Skin of body (tissue), 2 donors: Measurements from ENCODE around the gene COLEC11. TPM values are rescaled to one million over a fixed set of nuclear protein-coding genes. Genes with fewer than 3 reads are reported as not detected.
"Not testable (repeated sequence)": the region's sequence is repeated elsewhere in the genome, so short reads cannot be mapped to it uniquely, and the experiment has no call there.

ENCODE experiments used
- DNase-seq: peaks from one replicate; lab custom pipeline; 2025; lab: John Stamatoyannopoulos, UW
- total RNA-seq: library from RNA; depleted of rRNA; stranded (reverse); fragments of >200 nt; gene quantifications from one replicate; pipeline ENCODE4 v1.2.3, GENCODE V29; 2014

Gene COLEC11
- total RNA-seq, 1 donor from 2014 or later = not detected

DNA sequence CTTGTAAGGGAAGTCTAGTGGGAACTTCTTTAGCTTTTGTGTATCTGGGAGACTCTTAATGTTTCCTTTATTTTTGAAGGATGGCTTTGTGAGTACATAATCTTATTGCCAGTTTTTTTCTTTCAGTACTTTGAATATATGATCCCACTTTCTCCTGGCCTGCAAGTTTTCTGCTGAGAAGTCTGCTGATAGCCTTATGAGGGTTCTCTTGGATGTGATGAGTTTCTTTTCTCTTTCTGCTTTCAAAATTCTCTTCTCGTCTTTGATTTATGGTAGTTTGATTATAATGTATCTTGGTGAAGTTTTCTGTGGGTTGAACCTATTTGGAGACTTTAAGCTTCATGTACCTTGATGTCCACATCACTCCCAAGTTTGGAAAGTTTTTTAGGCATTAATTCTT lies 28.1 kb downstream of the COLEC11 start:
- no peak for DNase-seq

DNA sequence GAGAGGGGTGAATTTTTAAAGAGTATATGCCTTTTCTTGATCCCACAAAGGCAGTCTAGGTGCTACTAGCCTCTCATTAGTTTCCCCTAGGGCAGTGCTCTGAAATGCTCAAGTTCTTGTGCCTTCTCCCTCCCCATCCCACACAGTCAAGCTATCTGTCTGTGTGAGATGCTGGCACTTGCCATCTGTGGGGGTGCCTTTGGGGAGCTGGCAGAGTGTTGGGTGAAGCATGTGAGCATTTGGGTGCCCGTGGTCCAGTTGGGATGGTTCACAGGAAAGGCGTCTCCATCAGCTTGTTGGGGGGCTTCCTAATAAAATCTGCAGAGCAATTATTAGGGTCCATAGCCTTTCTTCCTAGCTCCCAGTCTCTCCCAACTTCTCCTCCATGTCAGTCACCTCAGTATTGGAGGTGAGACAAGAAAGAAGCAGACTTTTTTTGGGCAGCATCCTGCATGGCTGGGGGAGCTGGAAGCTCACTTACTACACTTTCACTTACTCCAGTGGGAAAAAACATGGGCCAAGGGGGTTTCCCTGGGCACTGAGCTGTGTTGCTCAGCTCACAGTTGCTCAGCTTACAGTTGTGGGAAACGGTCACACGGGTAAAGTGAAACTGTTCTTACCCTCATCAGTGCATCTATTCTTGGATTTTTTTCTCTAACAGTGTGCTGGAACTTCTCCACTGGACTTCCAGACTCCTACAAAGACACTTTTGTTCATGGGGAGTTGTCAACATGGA lies 29.3 kb downstream of the COLEC11 start:
- DNase-seq = no peak

- DNase-seq = no peak
Measured at GRCh38 chr2:3625186-3625585, 30.3 kb downstream of the COLEC11 start.

DNA sequence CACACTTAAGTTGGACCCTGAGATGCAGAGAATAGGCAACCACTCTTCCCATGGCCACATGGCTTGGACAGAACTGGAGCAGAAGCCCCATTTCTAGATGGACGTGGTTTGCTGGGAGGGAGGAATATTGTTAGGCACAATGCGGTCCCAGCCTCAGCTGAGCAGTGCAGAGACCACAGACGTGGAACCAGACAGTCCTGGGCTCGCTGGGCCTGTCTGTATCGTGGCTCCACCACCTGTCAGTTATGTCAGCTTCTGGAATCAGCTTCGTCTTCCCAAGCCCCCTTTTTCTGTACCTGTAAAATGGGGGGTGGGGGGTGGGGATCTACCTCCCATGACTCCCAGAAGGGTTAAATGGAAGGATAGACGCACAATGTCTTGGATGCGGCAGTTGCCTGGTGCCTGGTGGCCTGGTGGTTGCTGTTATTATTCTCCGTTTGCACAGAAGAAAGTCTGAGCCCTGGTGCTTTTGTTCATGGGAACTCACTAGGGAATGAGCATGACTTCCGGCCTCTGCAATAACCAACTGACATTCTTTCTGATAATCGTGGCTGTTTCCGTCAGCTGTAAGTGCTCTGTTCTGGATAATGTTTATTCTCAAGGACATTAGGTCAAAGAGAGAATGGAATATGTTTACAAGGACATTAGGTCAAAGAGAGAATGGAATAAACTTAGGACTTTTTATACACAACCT lies 31.4 kb downstream of the COLEC11 start:
- DNase-seq = peak; percentile 4

DNA sequence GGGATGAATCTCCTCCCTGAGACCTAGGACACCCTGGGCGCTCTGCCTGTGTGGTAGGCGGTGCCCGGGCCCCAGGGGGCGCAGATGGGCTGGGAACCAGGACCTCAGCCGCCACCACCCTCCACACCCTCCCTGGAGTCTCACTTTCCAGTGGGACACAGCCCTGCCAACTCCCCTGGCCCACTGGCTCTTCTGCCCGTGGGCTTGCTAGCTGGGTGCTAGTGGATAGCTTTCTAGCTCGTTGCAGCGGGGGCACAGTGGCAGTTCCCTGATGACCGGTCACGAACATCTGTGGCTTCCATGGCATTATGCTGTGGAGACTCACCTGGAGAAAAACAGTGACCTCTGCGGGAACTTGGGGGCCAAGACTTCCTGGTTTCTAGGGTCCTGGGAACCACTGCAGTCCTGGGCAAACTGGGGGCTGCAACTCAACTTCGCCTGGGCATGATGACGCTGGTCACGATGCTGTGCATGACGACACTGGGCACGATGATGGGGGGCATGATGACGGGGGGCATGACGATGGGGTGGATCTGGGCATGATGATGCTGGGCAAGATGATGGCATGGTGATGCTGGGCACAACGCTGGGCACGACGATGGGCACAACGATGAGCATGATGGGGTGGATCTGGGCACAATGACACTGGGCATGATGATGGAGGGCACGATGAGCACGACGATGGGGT lies 32.0 kb downstream of the COLEC11 start:
- DNase-seq = no peak

- no peak for DNase-seq
Measured at GRCh38 chr2:3627500-3628100, 32.7 kb downstream of the COLEC11 start.

DNA sequence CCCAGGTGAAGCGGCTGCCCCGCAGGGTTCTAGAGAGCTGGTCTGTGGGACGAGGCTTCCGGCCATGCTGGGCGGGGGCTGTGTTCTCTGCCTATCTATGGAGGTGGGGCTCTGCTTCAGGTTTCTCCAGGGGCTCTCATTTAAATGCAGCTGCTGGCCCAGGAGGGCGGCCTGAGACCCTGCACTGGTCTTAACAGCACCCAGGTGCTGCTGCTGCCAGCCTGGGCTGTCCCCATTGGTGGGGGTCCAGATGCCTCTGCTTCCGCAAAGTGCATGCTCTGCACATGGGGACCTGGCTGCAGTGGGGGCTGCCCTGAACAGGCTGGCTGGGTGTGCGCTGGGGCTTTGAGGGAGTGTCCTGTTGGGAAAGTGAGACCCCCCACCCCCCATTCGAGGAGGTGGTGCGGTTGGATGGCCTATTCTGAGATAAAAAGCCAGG lies 33.3 kb downstream of the COLEC11 start:
- no peak for DNase-seq

DNA sequence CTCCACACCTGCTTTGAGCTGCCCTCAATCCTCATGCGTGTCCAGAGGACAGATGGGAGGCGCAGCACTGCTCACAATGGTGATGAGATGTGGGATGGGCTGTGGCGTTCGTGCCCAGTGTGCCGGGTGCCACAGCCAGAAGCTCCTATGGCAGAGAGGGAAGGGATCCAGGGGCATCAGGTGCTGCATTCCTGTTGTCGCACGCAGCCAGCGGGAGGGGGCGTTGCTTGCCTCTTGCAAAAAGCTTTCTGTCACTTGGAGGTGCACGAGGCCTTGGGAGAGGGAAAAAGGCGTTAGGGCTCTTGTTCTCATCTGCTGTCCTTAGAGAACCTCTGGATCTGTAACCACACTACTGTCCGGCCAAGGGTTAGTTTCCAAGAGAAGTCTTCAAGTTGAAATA lies 33.9 kb downstream of the COLEC11 start:
- no peak for DNase-seq

DNA sequence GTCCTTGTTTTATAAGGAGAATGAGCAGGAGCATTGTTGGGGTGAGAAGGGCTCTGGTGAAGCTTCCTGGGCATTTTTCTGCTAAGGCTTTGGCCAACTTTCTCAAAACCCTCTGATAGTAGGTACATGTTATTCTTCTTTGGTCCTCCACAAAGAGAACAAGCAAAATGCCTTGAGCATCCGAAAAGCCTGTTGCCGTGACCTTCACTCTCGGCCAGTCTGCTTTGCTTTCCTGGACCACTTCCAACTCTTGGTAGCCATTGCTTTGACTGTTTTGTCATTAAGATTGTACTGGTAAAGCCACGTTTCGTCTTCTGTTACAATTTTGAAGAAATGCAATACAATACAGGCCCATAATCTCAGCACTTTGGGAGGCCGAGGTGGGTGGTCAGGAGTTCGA lies 35.7 kb downstream of the COLEC11 start:
- no peak for DNase-seq

GRCh38 chr2:3631161-3631850 lies 36.4 kb downstream of the COLEC11 start:
- no peak for DNase-seq

DNA sequence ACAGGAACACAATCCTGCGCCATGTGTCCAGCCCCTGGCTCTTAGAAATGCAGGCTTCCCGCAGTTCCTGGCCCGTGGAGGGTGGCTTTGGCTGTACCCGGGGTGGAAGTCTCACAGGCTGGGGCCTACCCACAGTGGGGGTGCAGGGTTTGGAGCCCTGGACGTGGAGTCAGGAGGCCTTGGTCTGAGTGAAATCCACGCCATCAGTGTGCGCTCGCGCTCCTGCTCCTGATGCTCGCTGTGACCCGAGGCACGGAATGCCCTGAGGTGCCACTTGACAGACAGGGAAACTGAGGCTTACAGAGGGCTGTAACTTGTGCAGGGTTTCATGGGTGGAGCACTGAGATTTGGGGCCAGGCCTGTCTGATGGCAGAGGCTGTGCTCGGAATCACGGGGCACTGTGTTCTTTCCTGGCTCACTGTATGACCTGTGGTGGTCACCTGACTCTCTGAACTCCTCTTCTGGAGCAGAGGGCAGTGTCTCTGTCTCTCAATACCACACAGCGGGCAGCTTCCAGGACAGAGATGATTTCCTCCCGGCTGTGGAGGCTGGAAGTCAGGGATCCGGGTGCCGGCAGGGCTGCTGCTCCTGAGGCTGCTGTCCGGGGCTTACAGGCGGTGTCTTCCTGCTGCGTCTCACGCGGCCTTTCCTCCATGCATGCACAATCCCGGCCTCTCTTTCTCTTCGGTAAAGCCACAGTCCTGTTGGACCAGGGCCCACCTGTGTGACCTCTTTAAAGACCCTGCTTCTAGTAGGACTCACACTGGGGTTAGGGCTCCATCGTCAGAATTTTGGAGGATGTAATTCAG lies 37.1 kb downstream of the COLEC11 start:
- no peak for DNase-seq

DNA sequence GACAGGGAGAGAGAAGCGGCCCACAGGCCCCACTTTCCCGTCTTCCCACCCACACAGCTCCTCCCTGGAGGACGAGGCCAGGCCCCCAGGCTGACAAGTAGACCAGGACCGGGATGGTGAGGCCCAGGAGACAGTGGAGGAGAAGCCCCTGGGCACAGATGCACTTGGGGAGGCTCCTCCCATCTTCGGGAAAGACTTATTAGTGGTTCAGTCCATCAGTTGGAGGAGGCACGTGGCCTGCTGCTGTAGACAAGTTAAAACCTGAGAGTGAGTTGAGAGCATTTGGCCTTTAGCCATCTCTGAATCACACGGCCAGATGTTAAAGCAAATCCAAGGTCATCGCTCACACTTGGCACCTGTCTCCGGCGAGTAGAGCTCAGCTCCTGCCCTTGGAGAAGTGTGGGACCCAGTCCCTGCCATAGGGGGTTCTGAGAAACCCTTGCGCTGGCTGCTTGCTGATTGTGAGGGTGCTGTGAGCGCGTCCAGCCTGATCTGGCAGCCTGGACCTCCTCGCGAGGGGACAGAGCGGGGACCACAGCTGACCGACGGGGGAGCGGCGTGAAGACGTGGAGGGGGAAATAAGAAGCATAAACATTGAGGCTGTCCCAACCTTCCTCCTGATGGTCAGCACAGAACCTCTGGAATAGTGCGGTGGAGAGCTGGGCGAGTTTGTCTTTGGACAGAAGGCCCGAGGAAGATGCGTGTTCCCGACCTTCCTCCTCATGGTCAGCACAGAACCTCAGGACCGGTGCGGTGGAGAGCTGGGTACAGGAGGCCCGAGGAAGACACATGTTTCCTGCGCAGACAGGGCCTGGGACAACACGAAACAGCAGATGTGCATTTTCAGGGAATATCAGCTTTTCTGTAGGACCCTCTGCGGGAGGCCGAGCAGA lies 38.4 kb downstream of the COLEC11 start:
- no peak for DNase-seq

GRCh38 chr2:3633982-3634595 lies 39.2 kb downstream of the COLEC11 start:
- no peak for DNase-seq

GRCh38 chr2:3634596-3635121 lies 39.7 kb downstream of the COLEC11 start:
- DNase-seq = no peak

GRCh38 chr2:3635171-3635974 lies 40.5 kb downstream of the COLEC11 start:
- no peak for DNase-seq

DNA sequence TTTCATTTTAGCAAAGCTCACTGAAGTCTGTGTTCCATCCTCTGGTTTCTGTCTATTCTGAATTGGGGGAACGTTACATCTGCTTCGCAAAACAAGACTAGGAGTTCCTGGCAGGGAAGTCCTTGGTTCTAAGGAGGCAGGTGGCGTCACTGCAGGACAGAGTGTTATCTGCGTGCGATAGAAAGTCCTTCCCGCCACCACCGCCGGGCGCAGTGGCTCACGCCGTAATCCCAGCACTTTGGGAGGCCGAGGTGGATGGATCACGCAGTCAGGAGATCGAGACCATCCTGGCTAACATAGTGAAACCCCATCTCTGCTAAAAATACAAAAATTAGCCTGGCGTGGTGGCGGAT lies 41.0 kb downstream of the COLEC11 start:
- not testable (repeated sequence) for DNase-seq

GRCh38 chr2:3636586-3637310 lies 41.8 kb downstream of the COLEC11 start:
- DNase-seq = no peak
